Omental fat pad (tissue), 4 donors: ENCODE measurements around the gene CASZ1. TPM values are rescaled to one million over a fixed set of nuclear protein-coding genes. Genes with fewer than 3 reads are reported as not detected.

Experiments used
- ATAC-seq: fragments of 150-250 bp; one replicate; pipeline ENCODE4 v1.9.1; 2016; ENCODE audit warnings: mild to moderate bottlenecking, moderate library complexity; ENCODE audit not compliant: low FRiP score
- DNase-seq: peaks from one replicate; pipeline ENCODE4 v3.0.0-alpha.2; 2019; ENCODE audit warnings: low spot score
- CTCF ChIP-seq, 3 donors: fragments of 450-650 bp; IDR thresholded peaks; one replicate each; pipeline ENCODE4 v1.5.1; 2016 to 2017; ENCODE audit warnings: antibody characterized with exemption in 3 of 3, mild to moderate bottlenecking in 3 of 3, moderate library complexity in 2 of 3
- total RNA-seq, 4 donors: library from RNA; depleted of rRNA; stranded (reverse); fragments of >200 nt; gene quantifications; one replicate each; pipeline ENCODE4 v1.1.0, GENCODE V29; 2016

Gene CASZ1
- total RNA-seq, 4 donors from 2014 or later, result 2.5 to 7.9 (median 6.0) TPM

GRCh38 chr1:10687251-10687651, 109.2 kb downstream of the CASZ1 start:
- ATAC-seq (no peak), DNase-seq (no peak)
- TF ChIP-seq CTCF (IDR thresholded peaks at IDR 0.05), result no peak

GRCh38 chr1:10686404-10687040, 109.9 kb downstream of the CASZ1 start:
- DNase-seq (no peak), ATAC-seq (no peak)
- no peak for TF ChIP-seq CTCF (IDR thresholded peaks at IDR 0.05)

GRCh38 chr1:10685808-10686403, 110.5 kb downstream of the CASZ1 start:
- no peak for ATAC-seq

GRCh38 chr1:10685196-10685807, 111.1 kb downstream of the CASZ1 start:
- DNase-seq, result no peak
- no peak for TF ChIP-seq CTCF (IDR thresholded peaks at IDR 0.05)
- no peak for ATAC-seq

More at GRCh38 chr1:10685808-10686403, 110.5 kb downstream of the CASZ1 start:
- DNase-seq, result no peak
- TF ChIP-seq CTCF (IDR thresholded peaks at IDR 0.05), result no peak

- no peak for TF ChIP-seq CTCF (IDR thresholded peaks at IDR 0.05)
- ATAC-seq, result no peak
- no peak for DNase-seq
Observed at GRCh38 chr1:10684221-10684620, 112.2 kb downstream of the CASZ1 start.

- DNase-seq, result no peak
- no peak for TF ChIP-seq CTCF (IDR thresholded peaks at IDR 0.05)
- no peak for ATAC-seq
Observed at GRCh38 chr1:10682449-10683309, 113.8 kb downstream of the CASZ1 start.
